Muscle layer of duodenum (tissue), 2 donors: ENCODE measurements around the gene COBL.

Experiments
- H3K27ac ChIP-seq: one replicate; pipeline ENCODE4 v1.7.0; 2013; ENCODE audit warnings: mild to moderate bottlenecking, low read length
- H3K27me3 ChIP-seq: one replicate; pipeline ENCODE4 v1.7.0; 2013; ENCODE audit warnings: low read depth, mild to moderate bottlenecking, control low read depth, low read length
- H3K36me3 ChIP-seq, 2 donors: one replicate each; pipeline ENCODE4 v1.7.0; 2013; ENCODE audit warnings: low read length in 2 of 2, control low read depth in 1 of 2, mild to moderate bottlenecking in 1 of 2; ENCODE audit not compliant: insufficient read depth in 2 of 2, control insufficient read depth in 1 of 2
- H3K4me1 ChIP-seq, 2 donors: one replicate each; pipeline ENCODE4 v1.7.0; 2013; ENCODE audit warnings: low read length in 2 of 2, mild to moderate bottlenecking in 2 of 2, control low read depth in 1 of 2, moderate library complexity in 1 of 2; ENCODE audit not compliant: insufficient read depth in 2 of 2, control insufficient read depth in 1 of 2
- H3K4me3 ChIP-seq, 2 donors: one replicate each; pipeline ENCODE4 v1.7.0; 2013; ENCODE audit warnings: low read length in 2 of 2, low read depth in 1 of 2, mild to moderate bottlenecking in 1 of 2
- H3K9me3 ChIP-seq, 2 donors: one replicate each; pipeline ENCODE4 v1.7.0; 2013; ENCODE audit warnings: low read length in 2 of 2, control low read depth in 1 of 2, mild to moderate bottlenecking in 1 of 2; ENCODE audit not compliant: control insufficient read depth in 1 of 2
- donor health status: healthy.

Gene COBL

GRCh38 chr7:51082940-51083533 lies 233.6 kb downstream of the COBL start:
- Histone ChIP-seq H3K36me3 (peaks cover 0 to 4% of the 10 kb centered on the region in 2 donors), H3K4me3 (no peak overlapping the region), H3K27me3 (no peaks in the 10 kb centered on the region), H3K4me1 (peaks cover 0 to 7% of the 10 kb centered on the region in 2 donors), H3K9me3 (no peaks in the 10 kb centered on the region), H3K27ac (no peak overlapping the region)

- Histone ChIP-seq H3K4me3 (no peak overlapping the region), H3K27me3 (no peaks in the 10 kb centered on the region)
These were observed 234.3 kb downstream of the COBL start for GRCh38 chr7:51082096-51082840.

GRCh38 chr7:51081270-51081890 lies 235.2 kb downstream of the COBL start:
- Histone ChIP-seq H3K4me1 (peaks cover 0 to 7% of the 10 kb centered on the region in 2 donors), H3K4me3 (no peak overlapping the region), H3K36me3 (peaks cover 0 to 4% of the 10 kb centered on the region in 2 donors), H3K27me3 (no peaks in the 10 kb centered on the region), H3K27ac (no peak overlapping the region), H3K9me3 (no peaks in the 10 kb centered on the region)

More at GRCh38 chr7:51082096-51082840, 234.3 kb downstream of the COBL start:
- Histone ChIP-seq H3K27ac (no peak overlapping the region), H3K4me1 (peaks cover 0 to 7% of the 10 kb centered on the region in 2 donors), H3K9me3 (no peaks in the 10 kb centered on the region), H3K36me3 (peaks cover 0 to 4% of the 10 kb centered on the region in 2 donors)

GRCh38 chr7:51080622-51081269 lies 235.9 kb downstream of the COBL start:
- Histone ChIP-seq H3K9me3 (no peaks in the 10 kb centered on the region), H3K27ac (no peak overlapping the region), H3K27me3 (no peaks in the 10 kb centered on the region), H3K36me3 (peaks cover 0 to 4% of the 10 kb centered on the region in 2 donors), H3K4me1 (peaks cover 0 to 7% of the 10 kb centered on the region in 2 donors), H3K4me3 (no peak overlapping the region)

GRCh38 chr7:51080216-51080615 lies 236.4 kb downstream of the COBL start:
- Histone ChIP-seq H3K9me3 (no peaks in the 10 kb centered on the region), H3K27me3 (no peaks in the 10 kb centered on the region), H3K27ac (no peak overlapping the region), H3K36me3 (peaks cover 0 to 4% of the 10 kb centered on the region in 2 donors), H3K4me3 (no peak overlapping the region), H3K4me1 (peaks cover 0 to 7% of the 10 kb centered on the region in 2 donors)

GRCh38 chr7:51079494-51079893 lies 237.1 kb downstream of the COBL start:
- H3K27ac ChIP-seq = no peak overlapping the region

GRCh38 chr7:51078653-51079052 lies 238.0 kb downstream of the COBL start:
- Histone ChIP-seq H3K27ac (no peak overlapping the region), H3K4me3 (no peak overlapping the region), H3K9me3 (no peaks in the 10 kb centered on the region), H3K36me3 (no peaks in the 10 kb centered on the region), H3K27me3 (no peaks in the 10 kb centered on the region), H3K4me1 (peaks cover 0 to 7% of the 10 kb centered on the region in 2 donors)

More at GRCh38 chr7:51079494-51079893, 237.1 kb downstream of the COBL start:
- Histone ChIP-seq H3K4me3 (no peak overlapping the region), H3K9me3 (no peaks in the 10 kb centered on the region), H3K36me3 (no peaks in the 10 kb centered on the region), H3K4me1 (peaks cover 0 to 7% of the 10 kb centered on the region in 2 donors), H3K27me3 (no peaks in the 10 kb centered on the region)

- Histone ChIP-seq H3K36me3 (no peaks in the 10 kb centered on the region), H3K4me3 (no peak overlapping the region), H3K9me3 (no peaks in the 10 kb centered on the region), H3K27me3 (no peaks in the 10 kb centered on the region), H3K4me1 (peaks cover 0 to 7% of the 10 kb centered on the region in 2 donors), H3K27ac (no peak overlapping the region)
These were observed 238.6 kb downstream of the COBL start for GRCh38 chr7:51077987-51078370.

GRCh38 chr7:51077316-51077986 lies 239.2 kb downstream of the COBL start:
- no peaks in the 10 kb centered on the region for H3K9me3 ChIP-seq

GRCh38 chr7:51075681-51076580 lies 240.7 kb downstream of the COBL start:
- no peaks in the 10 kb centered on the region for H3K27me3 ChIP-seq
- no peak overlapping the region for H3K27ac ChIP-seq
- H3K9me3 ChIP-seq = no peaks in the 10 kb centered on the region
- H3K36me3 ChIP-seq = no peaks in the 10 kb centered on the region
- H3K4me3 ChIP-seq = no peak overlapping the region
- peaks cover 0 to 8% of the 10 kb centered on the region in 2 donors for H3K4me1 ChIP-seq

More at GRCh38 chr7:51077316-51077986, 239.2 kb downstream of the COBL start:
- Histone ChIP-seq H3K27ac (no peak overlapping the region), H3K4me1 (peaks cover 0 to 7% of the 10 kb centered on the region in 2 donors), H3K4me3 (no peak overlapping the region), H3K27me3 (no peaks in the 10 kb centered on the region), H3K36me3 (no peaks in the 10 kb centered on the region)
